Astrocyte (in vitro differentiated cells and primary cell): ENCODE data around the gene COQ5. TPM values are rescaled to one million over a fixed set of nuclear protein-coding genes. Genes with fewer than 3 reads are reported as not detected.

Experiments
- DNase-seq: peaks from one replicate; pipeline ENCODE4 v3.0.0-alpha.2; 2010; ENCODE audit warnings: low read depth
- FAIRE-seq: peaks from 2 replicates; lab custom pipeline; 2011; peaks lifted over from hg19 to GRCh38; lab: Jason Lieb, UNC
- H2AFZ ChIP-seq: 2 replicates; pipeline ENCODE4 v1.6.0; 2012; ENCODE audit warnings: low read depth, low read length, inconsistent platforms
- H3K27ac ChIP-seq: 2 replicates; pipeline ENCODE4 v1.5.1; 2011; ENCODE audit warnings: low read depth, low read length, inconsistent platforms
- H3K27me3 ChIP-seq: 2 replicates; pipeline ENCODE4 v1.6.0; 2011; ENCODE audit warnings: low read length, inconsistent platforms; ENCODE audit not compliant: insufficient read depth
- H3K36me3 ChIP-seq: 2 replicates; pipeline ENCODE4 v1.5.1; 2011; ENCODE audit warnings: low read length, inconsistent platforms; ENCODE audit not compliant: insufficient read depth
- H3K4me1 ChIP-seq: 2 replicates; pipeline ENCODE4 v1.5.1; 2011; ENCODE audit warnings: low read length, inconsistent platforms; ENCODE audit not compliant: insufficient read depth
- H3K4me2 ChIP-seq: 2 replicates; pipeline ENCODE4 v1.6.0; 2012; ENCODE audit warnings: low read length, inconsistent platforms
- H3K4me3 ChIP-seq: 2 replicates; pipeline ENCODE4 v1.5.1; 2011; ENCODE audit warnings: low read depth, mild to moderate bottlenecking, low read length, inconsistent platforms; ENCODE audit not compliant: insufficient read depth
- H3K79me2 ChIP-seq: 2 replicates; pipeline ENCODE4 v1.6.0; 2012; ENCODE audit warnings: mild to moderate bottlenecking, low read length, inconsistent platforms; ENCODE audit not compliant: insufficient read depth
- H3K9ac ChIP-seq: 2 replicates; pipeline ENCODE4 v1.6.0; 2012; ENCODE audit warnings: mild to moderate bottlenecking, low read length, inconsistent platforms
- H3K9me3 ChIP-seq: 2 replicates; pipeline ENCODE4 v1.5.1; 2012; ENCODE audit warnings: low read depth, mild to moderate bottlenecking, low read length, inconsistent platforms; ENCODE audit not compliant: insufficient read depth
- H4K20me1 ChIP-seq: 2 replicates; pipeline ENCODE4 v1.6.0; 2012; ENCODE audit warnings: low read length, inconsistent platforms; ENCODE audit not compliant: insufficient read depth
- H3K27ac Mint-ChIP-seq: one replicate; pipeline ENCODE4 v1.8.0; 2021; ENCODE audit warnings: mild to moderate bottlenecking, mixed read lengths; ENCODE audit not compliant: unreplicated experiment
- H3K27me3 Mint-ChIP-seq: one replicate; pipeline ENCODE4 v1.8.0; 2021; ENCODE audit warnings: low read depth, mixed read lengths; ENCODE audit not compliant: unreplicated experiment
- H3K36me3 Mint-ChIP-seq: one replicate; pipeline ENCODE4 v1.8.0; 2021; ENCODE audit warnings: low read depth, mixed read lengths; ENCODE audit not compliant: unreplicated experiment
- H3K4me1 Mint-ChIP-seq: one replicate; pipeline ENCODE4 v1.8.0; 2021; ENCODE audit warnings: low read depth, mixed read lengths; ENCODE audit not compliant: unreplicated experiment
- H3K4me3 Mint-ChIP-seq: one replicate; pipeline ENCODE4 v1.8.0; 2021; ENCODE audit warnings: mild to moderate bottlenecking, moderate library complexity, mixed read lengths; ENCODE audit not compliant: unreplicated experiment
- H3K9me3 Mint-ChIP-seq: one replicate; pipeline ENCODE4 v1.8.0; 2021; ENCODE audit warnings: mild to moderate bottlenecking, mixed read lengths; ENCODE audit not compliant: unreplicated experiment
- CTCF ChIP-seq: IDR thresholded peaks from 2 replicates; pipeline ENCODE4 v1.5.1; 2011; ENCODE audit warnings: low read depth, mild to moderate bottlenecking, inconsistent platforms, low read length, moderate library complexity; ENCODE audit not compliant: insufficient read depth
- EZH2 ChIP-seq: IDR thresholded peaks from 2 replicates; pipeline ENCODE4 v1.6.1; 2012; ENCODE audit warnings: mild to moderate bottlenecking, low read length, inconsistent platforms; ENCODE audit not compliant: insufficient read depth
- total RNA-seq: library from RNA; stranded (reverse); gene quantifications from 2 replicates; pipeline ENCODE4 v1.2.1, GENCODE V29; 2021

COQ5 gene
- total RNA-seq, 1 donor from 2014 or later, result 23.4 TPM

- H3K9ac ChIP-seq, result no peak overlapping the region
- H3K27ac Mint-ChIP-seq, result no peak overlapping the region
- peaks cover 8% of the 10 kb centered on the region for H3K36me3 Mint-ChIP-seq
- H3K27me3 Mint-ChIP-seq, result no peaks in the 10 kb centered on the region
- peaks cover 16% of the 10 kb centered on the region for H3K4me1 Mint-ChIP-seq
- H3K4me2 ChIP-seq, result no peak overlapping the region
- H2AFZ ChIP-seq, result no peak overlapping the region
- no peaks in the 10 kb centered on the region for H3K27me3 ChIP-seq
- H3K27ac ChIP-seq, result no peak overlapping the region
- no peak overlapping the region for H3K4me3 Mint-ChIP-seq
- DNase-seq, result no peak
- no peak for FAIRE-seq
- H3K36me3 ChIP-seq, result no peaks in the 10 kb centered on the region
- peaks cover 4% of the 10 kb centered on the region for H3K79me2 ChIP-seq
- peaks cover 5% of the 10 kb centered on the region for H4K20me1 ChIP-seq
- no peak overlapping the region for H3K4me3 ChIP-seq
- peaks cover 5% of the 10 kb centered on the region for H3K4me1 ChIP-seq
- TF ChIP-seq EZH2 (no peak), CTCF (no peak)
- no peaks in the 10 kb centered on the region for H3K9me3 ChIP-seq
- no peaks in the 10 kb centered on the region for H3K9me3 Mint-ChIP-seq
These were observed 49.5 kb downstream of the COQ5 start for GRCh38 chr12:120479458-120479857.

GRCh38 chr12:120475643-120476042 is 53.3 kb downstream of the COQ5 start:
- H3K4me1 ChIP-seq, result peaks cover 8% of the 10 kb centered on the region
- no peak overlapping the region for H3K4me2 ChIP-seq
- FAIRE-seq, result no peak
- H3K27me3 ChIP-seq, result no peaks in the 10 kb centered on the region
- no peaks in the 10 kb centered on the region for H3K27me3 Mint-ChIP-seq
- H3K36me3 ChIP-seq, result no peaks in the 10 kb centered on the region
- H3K79me2 ChIP-seq, result peaks cover 16% of the 10 kb centered on the region
- H3K9me3 ChIP-seq, result no peaks in the 10 kb centered on the region
- no peak for DNase-seq
- no peaks in the 10 kb centered on the region for H3K9me3 Mint-ChIP-seq
- H3K27ac ChIP-seq, result no peak overlapping the region
- peaks cover 28% of the 10 kb centered on the region for H3K4me1 Mint-ChIP-seq
- H3K36me3 Mint-ChIP-seq, result no peaks in the 10 kb centered on the region
- TF ChIP-seq CTCF (no peak), EZH2 (no peak)
- H2AFZ ChIP-seq, result no peak overlapping the region
- no peak overlapping the region for H3K27ac Mint-ChIP-seq
- H3K4me3 Mint-ChIP-seq, result no peak overlapping the region
- H3K4me3 ChIP-seq, result no peak overlapping the region
- H3K9ac ChIP-seq, result no peak overlapping the region
- H4K20me1 ChIP-seq, result peaks cover 15% of the 10 kb centered on the region

GRCh38 chr12:120474616-120474960 is 54.4 kb downstream of the COQ5 start:
- TF ChIP-seq EZH2 (no peak), CTCF (no peak)
- H3K4me2 ChIP-seq, result peak overlapping the region; percentile 62
- no peaks in the 10 kb centered on the region for H3K9me3 Mint-ChIP-seq
- H2AFZ ChIP-seq, result no peak overlapping the region
- peak overlapping the region; percentile 68 for H3K27ac Mint-ChIP-seq
- H3K4me3 Mint-ChIP-seq, result peak overlapping the region; percentile 65
- H3K9ac ChIP-seq, result no peak overlapping the region
- H3K4me1 Mint-ChIP-seq, result peaks cover 31% of the 10 kb centered on the region
- peaks cover 8% of the 10 kb centered on the region for H3K4me1 ChIP-seq
- no peaks in the 10 kb centered on the region for H3K27me3 Mint-ChIP-seq
- no peaks in the 10 kb centered on the region for H3K36me3 Mint-ChIP-seq
- H3K36me3 ChIP-seq, result no peaks in the 10 kb centered on the region
- no peak overlapping the region for H3K4me3 ChIP-seq
- H3K9me3 ChIP-seq, result no peaks in the 10 kb centered on the region
- H3K27me3 ChIP-seq, result no peaks in the 10 kb centered on the region
- H4K20me1 ChIP-seq, result peaks cover 12% of the 10 kb centered on the region
- FAIRE-seq (no peak), DNase-seq (peak; percentile 65)
- peaks cover 26% of the 10 kb centered on the region for H3K79me2 ChIP-seq
- no peak overlapping the region for H3K27ac ChIP-seq
